Gastrocnemius medialis (tissue), 4 donors: Measurements from ENCODE around the gene MAN1C1. TPM values are rescaled to one million over a fixed set of nuclear protein-coding genes. Genes with fewer than 3 reads are reported as not detected.
"Not testable (repeated sequence)": the region's sequence is repeated elsewhere in the genome, so short reads cannot be mapped to it uniquely, and the experiment has no call there.

Experiments used
- ATAC-seq, 2 donors: fragments of 150-250 bp; one replicate each; pipeline ENCODE4 v1.9.1; 2016
- DNase-seq, 2 donors: peaks; one replicate each; pipeline ENCODE4 v3.0.0-alpha.2; 2019
- H3K27ac ChIP-seq, 4 donors: fragments of 200-600 bp; sonication (generic); 1 replicate in 1 of 4; 2 replicates in 3 of 4; pipeline ENCODE4 v1.5.1; 2016 to 2018; ENCODE audit warnings: mild to moderate bottlenecking in 2 of 4, moderate library complexity in 1 of 4
- H3K27me3 ChIP-seq, 3 donors: fragments of 200-600 bp; sonication (generic) in 2 of 3; 1 replicate in 1 of 3; 2 replicates in 2 of 3; pipeline versions ENCODE4 v1.5.1 to v1.6.0; 2016 to 2019; ENCODE audit warnings: mild to moderate bottlenecking in 1 of 3, moderate library complexity in 1 of 3
- H3K36me3 ChIP-seq, 2 donors: fragments of 200-600 bp; sonication (generic) in 1 of 2; one replicate each; pipeline ENCODE4 v1.5.1; 2017 to 2018
- H3K4me1 ChIP-seq, 2 donors: fragments of 200-600 bp; sonication (generic) in 1 of 2; one replicate each; pipeline ENCODE4 v1.5.1; 2016 to 2017; ENCODE audit warnings: mild to moderate bottlenecking in 2 of 2
- H3K4me3 ChIP-seq, 4 donors: fragments of 200-600 bp; sonication (generic) in 3 of 4; 1 replicate in 1 of 4; 2 replicates in 3 of 4; pipeline ENCODE4 v1.5.1; 2016 to 2019; ENCODE audit warnings: mild to moderate bottlenecking in 2 of 4
- H3K9me3 ChIP-seq, 3 donors: fragments of 200-600 bp; sonication (generic) in 2 of 3; 1 replicate in 1 of 3; 2 replicates in 2 of 3; pipeline ENCODE4 v1.5.1; 2016 to 2019
- CTCF ChIP-seq, 5 experiments: fragments of 450-650 bp in 3 of 5; fragments of 200-600 bp in 2 of 5; sonication (generic) in 2 of 5; IDR thresholded peaks in 4 of 5; conservative IDR thresholded peaks in 1 of 5; 1 replicate in 4 of 5; 2 replicates in 1 of 5; pipeline ENCODE4 v1.5.1; 2016 to 2019; ENCODE audit warnings: antibody characterized with exemption in 5 of 5, mild to moderate bottlenecking in 3 of 5, moderate library complexity in 3 of 5
- POLR2A ChIP-seq, 2 donors: fragments of 450-650 bp; IDR thresholded peaks; one replicate each; pipeline ENCODE4 v1.6.1; 2017; ENCODE audit warnings: antibody characterized with exemption in 2 of 2, mild to moderate bottlenecking in 2 of 2, moderate library complexity in 2 of 2
- in situ Hi-C, 4 donors: fragments of 200-750 bp; cut with MboI; loops; one replicate each; pipeline versions ENCODE4 v1.15.0 to v1.8.0; 2017; ENCODE audit warnings: low sequenced_read_pairs in 4 of 4
- intact Hi-C: fragments of 100-400 bp; cut with DNase I; formaldehyde crosslinking; loops from one replicate; pipeline ENCODE4 v1.15.1; 2023; ENCODE audit warnings: low total_unique reads
- total RNA-seq, 4 donors: library from RNA; depleted of rRNA; stranded (reverse); fragments of >200 nt; gene quantifications; one replicate each; pipeline versions ENCODE4 v1.1.0 to v1.2.3, GENCODE V29; 2016

The MAN1C1 gene
- total RNA-seq, 4 donors from 2014 or later = 2.0 to 4.4 (median 2.5) TPM

GRCh38 chr1:25634066-25634465, 17.5 kb downstream of the MAN1C1 start:
- in situ Hi-C loops (no loop called here), intact Hi-C loops (no loop called here)
- no peak for TF ChIP-seq POLR2A (IDR thresholded peaks at IDR 0.05)
- TF ChIP-seq CTCF (IDR thresholded peaks at IDR 0.05 in 4 of 5, conservative IDR thresholded peaks at IDR 0.05 in 1 of 5) = no peak
- no peak for ATAC-seq
- H3K9me3 ChIP-seq = no peaks in the 10 kb centered on the region
- H3K27me3 ChIP-seq = no peaks in the 10 kb centered on the region
- H3K4me3 ChIP-seq = no peak overlapping the region
- H3K27ac ChIP-seq = no peak overlapping the region
- peaks cover 7 to 14% of the 10 kb centered on the region in 2 donors for H3K4me1 ChIP-seq
- no peaks in the 10 kb centered on the region for H3K36me3 ChIP-seq
- no peak for DNase-seq

- intact Hi-C loops = no loop called here
- no peak for ATAC-seq
- no peak overlapping the region for H3K4me3 ChIP-seq
Measured at GRCh38 chr1:25634896-25635295, 18.3 kb downstream of the MAN1C1 start.

GRCh38 chr1:25636141-25636540, 19.6 kb downstream of the MAN1C1 start:
- H3K9me3 ChIP-seq, H3K27me3 ChIP-seq, H3K27ac ChIP-seq, H3K36me3 ChIP-seq, intact Hi-C loops, ATAC-seq, H3K4me1 ChIP-seq, H3K4me3 ChIP-seq, DNase-seq, in situ Hi-C loops: not testable (repeated sequence)

More at GRCh38 chr1:25634896-25635295, 18.3 kb downstream of the MAN1C1 start:
- no peak for TF ChIP-seq POLR2A (IDR thresholded peaks at IDR 0.05)
- no peak for TF ChIP-seq CTCF (IDR thresholded peaks at IDR 0.05 in 4 of 5, conservative IDR thresholded peaks at IDR 0.05 in 1 of 5)
- H3K27me3 ChIP-seq = no peaks in the 10 kb centered on the region
- no peaks in the 10 kb centered on the region for H3K36me3 ChIP-seq
- in situ Hi-C loops = no loop called here
- no peaks in the 10 kb centered on the region for H3K9me3 ChIP-seq
- H3K4me1 ChIP-seq = peaks cover 7 to 14% of the 10 kb centered on the region in 2 donors
- H3K27ac ChIP-seq = no peak overlapping the region
- no peak for DNase-seq

- Histone ChIP-seq H3K4me1 (peaks cover 10 to 12% of the 10 kb centered on the region in 2 donors), H3K36me3 (no peaks in the 10 kb centered on the region), H3K27ac (peak overlapping the region in 1 of 4 donors; percentile 44), H3K9me3 (no peaks in the 10 kb centered on the region), H3K27me3 (no peaks in the 10 kb centered on the region), H3K4me3 (no peak overlapping the region)
- ATAC-seq = no peak
- TF ChIP-seq CTCF (IDR thresholded peaks at IDR 0.05 in 4 of 5, conservative IDR thresholded peaks at IDR 0.05 in 1 of 5) (no peak), POLR2A (IDR thresholded peaks at IDR 0.05) (no peak)
- intact Hi-C loops = no loop called here
- DNase-seq = no peak
- in situ Hi-C loops = no loop called here
Measured at GRCh38 chr1:25640646-25641328, 24.2 kb downstream of the MAN1C1 start.

- in situ Hi-C loops (no loop called here), intact Hi-C loops (no loop called here)
- DNase-seq (no peak), ATAC-seq (no peak)
- H3K36me3 ChIP-seq = no peaks in the 10 kb centered on the region
- TF ChIP-seq POLR2A (IDR thresholded peaks at IDR 0.05) (no peak), CTCF (IDR thresholded peaks at IDR 0.05 in 4 of 5, conservative IDR thresholded peaks at IDR 0.05 in 1 of 5) (no peak)
- H3K27me3 ChIP-seq = no peaks in the 10 kb centered on the region
- H3K4me1 ChIP-seq = peaks cover 10 to 14% of the 10 kb centered on the region in 2 donors
- H3K9me3 ChIP-seq = no peaks in the 10 kb centered on the region
- no peak overlapping the region for H3K4me3 ChIP-seq
- H3K27ac ChIP-seq = peak overlapping the region in 1 of 4 donors; percentile 44
Measured at GRCh38 chr1:25641329-25641725, 24.7 kb downstream of the MAN1C1 start.
